H1 (cell line): ENCODE results near the gene UBR1. TPM values are rescaled to one million over a fixed set of nuclear protein-coding genes. Genes with fewer than 3 reads are reported as not detected.

Experiments
- JUN ChIP-seq: IDR thresholded peaks from 2 replicates; pipeline ENCODE4 v1.6.1; 2011; ENCODE audit warnings: low read depth, mild to moderate bottlenecking, improper control_type of control experiment, low read length
- TAF1 ChIP-seq: IDR thresholded peaks from 2 replicates; pipeline ENCODE4 v1.6.1; 2011; ENCODE audit warnings: mild to moderate bottlenecking, low read depth, low read length
- TCF12 ChIP-seq: IDR thresholded peaks from 2 replicates; pipeline ENCODE4 v1.6.1; 2011; ENCODE audit warnings: low read depth, mild to moderate bottlenecking, low read length
- polyA plus RNA-seq, 7 experiments: library from polyadenylated mRNA; depleted of rRNA in 3 of 7; stranded (reverse) in 5 of 7; unstranded in 2 of 7; fragments of >200 nt in 5 of 7; fragments of 200-250 nt in 2 of 7; gene quantifications; 1 replicate in 5 of 7; 2 replicates in 1 of 7; 4 replicates in 1 of 7; pipeline versions ENCODE4 v1.2.1 to v1.2.3, GENCODE V29; 2011 to 2013; ENCODE audit warnings: missing spikeins in 2 of 7, mixed read lengths in 2 of 7
- total RNA-seq: library from RNA; stranded (reverse); fragmentation: NEBNext Ultra II Directional; extraction: Animal tissue kit (Norgen Biotek cat#: 25700); gene quantifications from 2 replicates; pipeline ENCODE4 v1.2.1, GENCODE V29; 2021

UBR1 gene
- total and polyA plus RNA-seq, 2 of the 8 experiments (the other 6 are each of a cell fraction or from before 2014, with no cell fraction given), result 3.7 to 18.7 TPM

GRCh38 chr15:43096411-43096810 is 9.4 kb downstream of the UBR1 start (continued):
- TF ChIP-seq JUN (no peak), TAF1 (no peak), TCF12 (no peak)
- TF ChIP-seq, all 59 proteins: peak for 0
